Endometrial microvascular endothelial cells (primary cell): Measurements from ENCODE around the gene WFDC1. TPM values are rescaled to one million over a fixed set of nuclear protein-coding genes. Genes with fewer than 3 reads are reported as not detected.

ENCODE experiments used
- in situ Hi-C: cut with HindIII; loops from 2 replicates; pipeline ENCODE4 v1.10.0; 2017; ENCODE audit warnings: low sequenced_read_pairs, low pct_unique_long_range_greater_than_20kb; ENCODE audit errors: inconsistent ontology term
- total RNA-seq: library from RNA; depleted of rRNA; stranded (reverse); fragments of >200 nt; gene quantifications from one replicate; pipeline ENCODE4 v1.2.3, GENCODE V29; 2015; ENCODE audit errors: inconsistent ontology term

WFDC1 gene
- total RNA-seq, 1 donor from 2014 or later = 0.37 TPM

- in situ Hi-C loops = no loop called here
Measured at GRCh38 chr16:84270531-84270930, 24.1 kb upstream of the WFDC1 start.

- in situ Hi-C loops = no loop called here
Measured at GRCh38 chr16:84271037-84271436, 23.6 kb upstream of the WFDC1 start.

- in situ Hi-C loops = no loop called here
Measured at GRCh38 chr16:84271866-84272265, 22.8 kb upstream of the WFDC1 start.

GRCh38 chr16:84272740-84273320 lies 21.8 kb upstream of the WFDC1 start:
- in situ Hi-C loops = no loop called here

GRCh38 chr16:84274515-84274914 lies 20.2 kb upstream of the WFDC1 start:
- in situ Hi-C loops = no loop called here

GRCh38 chr16:84275585-84276151 lies 19.0 kb upstream of the WFDC1 start:
- in situ Hi-C loops = no loop called here

- in situ Hi-C loops = no loop called here
Measured at GRCh38 chr16:84277244-84277823, 17.3 kb upstream of the WFDC1 start.

- in situ Hi-C loops = no loop called here
Measured at GRCh38 chr16:84278333-84278732, 16.3 kb upstream of the WFDC1 start.

- in situ Hi-C loops = no loop called here
Measured at GRCh38 chr16:84278968-84279367, 15.7 kb upstream of the WFDC1 start.

GRCh38 chr16:84279881-84280280 lies 14.8 kb upstream of the WFDC1 start:
- in situ Hi-C loops = no loop called here

GRCh38 chr16:84281074-84281473 lies 13.6 kb upstream of the WFDC1 start:
- in situ Hi-C loops = no loop called here

- in situ Hi-C loops = no loop called here
Measured at GRCh38 chr16:84282533-84282932, 12.1 kb upstream of the WFDC1 start.

- in situ Hi-C loops = no loop called here
Measured at GRCh38 chr16:84283314-84284153, 11.1 kb upstream of the WFDC1 start.

GRCh38 chr16:84284154-84284722 lies 10.4 kb upstream of the WFDC1 start:
- in situ Hi-C loops = no loop called here

GRCh38 chr16:84286578-84287240 lies 8.0 kb upstream of the WFDC1 start:
- in situ Hi-C loops = no loop called here

- in situ Hi-C loops = no loop called here
Measured at GRCh38 chr16:84288902-84289301, 5.8 kb upstream of the WFDC1 start.

GRCh38 chr16:84291226-84291625 lies 3.5 kb upstream of the WFDC1 start:
- in situ Hi-C loops = no loop called here

GRCh38 chr16:84292011-84292410 lies 2.7 kb upstream of the WFDC1 start:
- in situ Hi-C loops = no loop called here

- in situ Hi-C loops = no loop called here
Measured at GRCh38 chr16:84293406-84293805, 1.3 kb upstream of the WFDC1 start.
